ENCODE results near the gene EGFLAM.

The EGFLAM gene

DNA sequence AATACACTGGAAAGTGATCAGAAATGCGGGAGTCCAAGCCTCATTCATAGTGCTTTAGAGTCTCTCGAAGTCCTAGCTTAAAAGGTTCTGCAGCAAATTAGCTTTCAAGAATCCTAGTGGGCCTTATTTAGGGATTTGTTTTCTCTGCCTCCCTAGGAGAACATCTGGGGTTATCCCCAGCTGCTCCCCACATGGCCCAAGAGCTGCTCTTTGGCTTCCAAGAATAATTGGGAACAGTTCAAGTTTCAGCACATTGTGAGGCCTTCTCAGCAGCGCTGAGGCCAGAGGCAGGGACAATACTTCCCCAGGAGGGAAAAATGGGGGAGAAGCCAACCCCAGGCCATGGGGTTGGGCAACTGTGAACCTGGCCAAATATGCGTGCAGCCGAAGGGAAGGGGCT, 189.4 kb downstream of the EGFLAM start:
- DNase-seq (ENCODE audit: low read depth), result no peak

DNA sequence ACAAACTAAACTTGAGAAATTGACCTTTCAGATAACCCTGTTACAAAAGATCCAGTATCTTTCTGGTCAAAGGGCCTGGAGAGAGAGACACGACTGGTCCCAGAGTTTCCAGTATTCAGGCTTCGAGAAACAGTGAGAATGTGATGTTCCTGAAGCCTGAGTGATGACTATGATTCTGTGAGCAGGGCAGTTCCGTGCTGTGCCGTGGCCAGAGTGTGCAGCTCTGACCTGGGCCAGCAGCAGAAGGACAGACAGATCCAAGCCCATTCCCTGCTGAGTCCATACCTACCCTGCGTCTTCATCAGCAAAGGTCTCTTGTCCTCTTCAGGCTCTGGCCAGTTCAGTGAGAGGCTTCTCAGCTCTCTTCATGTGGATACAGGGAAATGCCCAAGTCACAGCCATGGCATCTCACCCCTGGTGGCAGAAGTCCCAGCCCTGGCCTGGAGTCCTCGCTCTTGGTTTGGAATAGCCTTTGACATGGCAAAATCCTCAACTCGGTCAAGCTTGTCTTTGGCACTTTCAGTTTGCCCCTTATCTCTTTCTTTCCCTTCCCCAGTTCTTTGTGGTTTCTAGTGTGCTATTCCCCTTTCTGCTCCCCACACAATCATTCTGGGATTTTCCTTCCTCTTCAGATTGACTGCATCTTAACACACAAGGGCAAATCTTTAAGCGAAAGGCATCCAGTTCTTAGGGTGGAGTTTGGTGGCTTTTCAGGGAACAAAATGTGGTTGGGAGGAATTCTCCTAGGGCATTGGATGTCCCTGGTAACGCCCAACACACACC, 190.4 kb downstream of the EGFLAM start:
- no peak for DNase-seq (ENCODE audit: low read depth)

DNA sequence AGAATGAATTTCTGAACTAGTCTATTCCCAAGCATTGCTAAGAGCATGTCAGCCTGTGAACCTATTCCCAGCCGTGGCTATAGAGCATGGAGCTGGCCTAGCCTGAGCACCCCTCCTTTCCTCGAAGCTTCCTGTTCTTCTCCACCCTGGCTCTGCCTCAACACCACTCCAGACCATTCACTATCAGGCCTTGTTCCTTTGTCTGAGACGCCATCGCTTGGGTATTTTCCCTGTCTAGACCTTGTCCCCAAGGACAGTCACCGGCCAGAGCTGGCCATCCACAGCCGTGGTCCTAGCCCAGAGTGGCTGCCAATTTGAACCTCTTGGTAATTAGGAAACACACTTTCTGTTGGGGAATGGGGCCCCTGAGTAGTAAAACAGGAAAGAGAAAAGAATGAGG, 192.3 kb downstream of the EGFLAM start:
- no peak for DNase-seq (ENCODE audit: low read depth)

DNA sequence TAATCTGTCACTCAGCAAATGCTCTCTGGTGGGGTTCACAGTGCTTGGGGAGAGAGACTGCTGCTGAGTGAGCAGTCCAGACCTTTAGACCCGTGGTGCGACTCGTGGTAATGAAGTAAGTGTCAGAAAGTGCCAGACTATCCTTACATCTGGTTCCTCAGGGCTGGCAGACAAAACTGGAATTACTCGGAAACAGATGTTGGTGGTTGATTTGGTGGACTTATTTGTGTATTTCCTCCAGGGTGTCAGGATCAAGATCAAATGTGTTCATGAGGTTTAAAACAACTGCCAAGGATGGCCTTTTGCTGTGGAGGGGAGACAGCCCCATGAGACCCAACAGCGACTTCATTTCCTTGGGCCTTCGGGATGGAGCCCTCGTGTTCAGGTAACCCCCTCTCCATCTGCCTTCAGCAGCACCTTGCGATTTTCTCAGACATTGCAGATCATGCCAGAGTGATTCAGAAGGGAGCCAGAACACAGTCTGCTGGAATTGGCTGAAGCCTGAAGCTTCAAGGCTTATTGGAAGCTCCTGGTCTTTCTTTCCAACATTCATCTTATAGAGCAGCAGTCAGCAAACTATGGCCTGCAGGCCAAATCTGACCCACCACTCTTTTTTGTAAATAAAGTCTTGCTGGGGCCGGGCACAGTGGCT, 192.8 kb downstream of the EGFLAM start:
- no peak for DNase-seq (ENCODE audit: low read depth)

DNA sequence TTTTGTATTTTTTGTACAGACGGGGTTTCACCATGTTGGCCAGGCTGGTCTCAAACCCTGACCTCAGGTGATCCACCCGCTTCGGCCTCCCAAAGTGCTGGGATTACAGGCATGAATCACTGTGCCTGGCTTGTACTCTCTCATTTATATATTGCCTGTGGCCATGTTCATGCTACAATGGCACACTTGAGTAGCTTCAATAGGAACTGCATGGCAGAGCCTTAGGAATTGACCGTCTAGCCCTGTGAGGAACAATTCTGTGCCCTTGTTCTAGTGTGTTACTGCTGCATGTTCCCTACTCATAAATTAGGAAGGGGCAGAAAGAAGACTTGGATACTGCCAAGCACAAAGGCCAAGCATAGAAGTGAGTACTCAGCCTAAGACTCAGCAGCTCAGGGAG, 193.8 kb downstream of the EGFLAM start:
- DNase-seq (ENCODE audit: low read depth), result no peak

DNA sequence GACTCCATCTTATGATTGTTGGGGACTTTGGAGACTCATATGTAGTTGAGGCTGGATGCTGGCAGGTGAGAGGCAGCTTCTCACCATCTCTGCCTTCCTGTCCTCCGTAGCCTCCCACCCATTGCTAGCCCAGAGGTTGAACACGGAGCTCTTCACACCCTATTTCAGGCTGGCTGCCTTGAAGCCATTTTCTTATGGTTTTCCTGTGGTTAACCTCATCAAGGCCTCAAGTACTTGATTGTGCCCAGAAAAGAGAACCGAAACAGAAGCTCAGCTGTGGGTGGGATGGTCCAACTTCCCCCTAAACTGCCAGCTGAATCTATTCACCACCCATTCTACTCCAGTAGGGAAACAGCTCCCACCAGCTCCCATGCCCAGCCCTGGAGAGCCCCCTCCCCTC, 195.1 kb downstream of the EGFLAM start:
- DNase-seq (ENCODE audit: low read depth), result peak; percentile 14

DNA sequence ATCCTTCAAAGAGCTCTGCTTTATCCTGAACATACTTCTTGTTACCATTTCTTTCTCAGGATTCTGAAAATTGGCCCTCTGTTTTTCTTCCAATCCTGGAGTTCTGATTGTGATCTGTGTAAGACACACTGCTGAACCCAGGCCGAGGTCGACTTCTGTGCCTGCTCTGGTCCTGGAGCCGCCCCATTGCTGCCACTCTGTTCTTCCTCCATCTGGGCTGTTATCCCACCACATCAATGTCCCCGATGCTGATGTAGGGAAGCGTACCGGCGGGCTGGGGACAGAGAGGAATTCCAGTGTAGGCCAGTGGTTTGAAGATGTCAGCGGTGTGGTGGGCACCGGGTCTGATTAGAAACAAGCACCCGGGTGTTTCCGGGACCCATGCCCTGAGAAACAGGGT, 195.6 kb downstream of the EGFLAM start:
- no peak for DNase-seq (ENCODE audit: low read depth)

DNA sequence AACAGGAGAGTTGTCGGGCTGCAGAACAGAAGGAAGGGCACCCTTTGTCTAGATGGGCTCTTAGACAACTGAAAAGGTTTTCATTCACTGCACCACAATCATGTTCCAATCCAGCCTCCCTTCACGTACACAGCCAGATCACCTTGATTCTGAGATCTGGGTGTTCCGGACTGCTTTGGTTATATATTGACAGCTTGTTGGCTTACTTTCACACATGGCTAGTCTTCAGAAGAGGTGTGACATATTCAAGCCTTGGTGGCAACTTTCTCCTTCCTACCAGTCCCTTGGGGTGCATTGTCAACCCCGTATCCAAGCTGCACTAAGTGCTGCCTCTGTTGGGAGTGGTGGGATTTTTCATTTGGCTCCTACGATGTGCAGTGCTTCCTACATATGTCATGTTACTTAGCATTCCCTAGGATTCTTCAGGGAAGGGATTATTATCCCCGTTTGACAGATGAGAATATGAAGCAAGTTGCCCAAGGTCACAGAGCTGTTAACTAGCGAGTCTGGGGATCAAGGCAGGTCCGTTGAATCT, 197.5 kb downstream of the EGFLAM start:
- DNase-seq (ENCODE audit: low read depth), result no peak

DNA sequence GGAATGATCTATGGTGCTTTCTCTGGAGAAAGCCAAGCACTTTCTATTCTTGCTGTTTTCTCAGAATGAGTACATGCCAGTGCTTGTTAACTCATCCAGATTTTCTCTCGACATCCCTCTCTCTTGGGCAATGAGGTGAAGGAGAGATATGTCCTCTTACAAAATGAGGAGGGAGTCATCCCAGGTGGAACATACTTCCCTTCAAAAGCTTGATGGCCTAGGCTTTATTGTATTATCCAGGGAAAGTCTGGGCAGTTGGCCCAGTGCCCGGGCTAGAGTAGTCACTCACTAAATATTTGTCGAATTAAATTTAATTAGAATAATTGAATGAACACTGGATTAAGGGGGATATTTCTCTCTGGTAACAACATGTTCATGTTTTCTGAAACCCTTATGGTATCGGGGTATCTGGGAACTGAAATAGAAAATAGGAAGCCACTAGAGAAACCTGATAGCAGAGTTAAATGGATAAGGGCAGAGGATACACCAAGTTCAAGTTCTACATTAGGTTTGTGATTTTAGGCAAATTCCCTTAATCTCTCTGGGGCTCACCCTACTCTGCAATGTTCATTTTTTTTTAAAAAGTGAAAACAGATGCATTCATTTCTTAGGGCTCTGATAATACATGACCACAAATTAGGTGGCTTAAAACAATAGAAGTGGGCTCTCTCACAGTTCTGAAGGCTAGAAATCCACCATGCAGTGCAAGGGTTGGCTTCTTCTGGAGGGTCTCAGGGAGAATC, 198.5 kb downstream of the EGFLAM start:
- no peak for DNase-seq (ENCODE audit: low read depth)

DNA sequence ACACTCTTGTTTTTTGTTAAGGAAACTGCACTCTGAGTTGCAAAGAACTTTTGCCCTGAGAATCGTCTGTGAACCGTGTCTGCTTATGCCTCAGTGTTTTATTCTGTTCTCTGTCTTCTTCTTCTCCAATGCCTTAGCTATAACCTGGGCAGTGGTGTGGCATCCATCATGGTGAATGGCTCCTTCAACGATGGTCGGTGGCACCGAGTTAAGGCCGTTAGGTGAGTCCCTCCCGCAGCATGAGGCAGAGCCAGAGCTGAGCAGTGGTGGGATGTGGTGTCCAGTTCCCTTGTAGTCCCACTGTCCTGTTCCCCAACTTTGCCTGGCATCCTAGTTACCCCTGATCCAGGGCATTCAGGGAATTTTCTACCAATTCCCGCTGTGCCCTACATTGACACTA, 199.8 kb downstream of the EGFLAM start:
- DNase-seq (ENCODE audit: low read depth), result no peak

DNA sequence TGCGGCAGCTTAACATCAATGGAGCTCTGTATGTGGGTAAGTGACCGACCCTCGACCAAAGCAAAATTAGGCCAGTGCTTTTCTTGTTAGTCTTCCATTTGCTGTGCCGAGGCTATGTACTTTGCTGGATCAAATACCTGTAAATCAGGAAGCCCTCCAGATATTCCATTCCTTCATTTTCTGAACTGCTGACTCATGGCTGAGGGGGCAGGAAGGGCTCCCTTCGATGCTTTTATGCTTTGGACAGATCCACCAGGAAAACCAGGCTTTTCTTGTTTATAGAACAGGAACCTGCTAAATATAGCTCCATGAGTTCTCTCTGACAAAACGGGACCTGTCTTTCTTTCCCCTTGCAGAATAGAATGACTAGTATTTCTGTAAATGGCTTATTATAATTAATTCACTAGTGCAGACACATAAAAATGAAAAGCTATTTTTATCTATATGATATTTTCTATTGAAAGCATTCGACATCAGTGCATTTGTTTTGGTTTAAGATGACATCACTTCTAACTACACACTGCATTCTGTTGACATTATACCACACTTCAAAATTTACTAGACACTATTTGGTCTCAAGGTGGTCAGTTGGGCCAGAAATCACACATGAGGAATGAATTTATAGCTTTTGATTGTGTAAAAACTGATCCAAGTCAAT, 204.7 kb downstream of the EGFLAM start:
- no peak for DNase-seq (ENCODE audit: low read depth)

DNA sequence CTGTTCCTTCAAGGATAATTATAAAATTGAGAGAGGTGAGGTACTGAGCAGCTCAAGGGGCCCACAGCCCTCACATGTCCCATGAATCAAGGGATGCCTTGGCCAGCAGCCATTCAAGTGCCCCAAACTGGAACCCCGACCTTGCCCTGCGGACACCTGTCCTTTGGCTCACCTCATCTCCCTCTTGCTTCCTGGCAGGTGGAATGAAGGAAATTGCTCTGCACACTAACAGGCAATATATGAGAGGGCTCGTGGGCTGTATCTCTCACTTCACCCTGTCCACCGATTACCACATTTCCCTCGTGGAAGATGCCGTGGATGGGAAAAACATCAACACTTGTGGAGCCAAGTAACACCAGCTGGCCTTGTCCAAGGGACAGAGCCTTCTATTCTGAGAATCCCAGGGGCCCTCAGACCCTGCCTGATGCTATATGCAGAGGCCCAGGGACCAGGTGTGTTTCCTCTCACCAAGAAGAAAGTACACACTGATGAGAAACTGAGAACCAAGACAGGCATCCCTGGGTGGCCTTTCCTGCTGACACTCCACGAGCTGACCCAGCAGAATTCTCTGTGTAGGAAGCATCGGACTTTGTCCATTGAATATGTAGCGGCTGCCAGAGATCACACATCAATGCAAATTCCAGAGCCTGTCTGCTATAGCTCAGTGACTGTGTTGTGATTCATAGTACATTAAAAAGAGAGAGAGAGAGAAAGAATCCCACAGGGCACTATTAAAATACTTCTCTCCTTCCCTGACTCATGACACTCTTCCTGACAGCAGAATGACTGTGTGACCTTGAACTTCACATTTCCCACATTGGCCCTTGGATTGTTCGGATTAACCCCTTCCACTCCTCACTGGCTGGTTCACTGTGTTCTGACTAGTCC, 205.5 kb downstream of the EGFLAM start:
- DNase-seq (ENCODE audit: low read depth), result no peak

DNA sequence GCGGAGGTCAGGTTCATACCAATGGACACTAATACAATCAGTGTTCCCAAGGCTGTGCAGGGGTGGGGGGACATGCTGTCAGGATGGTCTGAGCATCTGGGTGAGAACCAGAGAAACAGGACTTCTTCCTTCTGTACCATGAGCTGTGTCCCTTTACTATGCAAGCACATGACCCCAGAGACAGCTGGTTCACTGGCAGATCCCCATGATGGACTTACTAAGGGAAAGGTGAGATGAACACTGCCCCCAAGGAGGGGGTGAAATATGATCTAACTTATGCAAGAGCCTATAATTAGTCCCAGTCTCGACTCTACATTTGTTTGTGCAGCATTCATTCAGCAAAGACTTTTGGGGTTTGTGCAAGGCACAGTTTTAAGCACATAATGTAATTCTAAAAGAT, 206.7 kb downstream of the EGFLAM start:
- no peak for DNase-seq (ENCODE audit: low read depth)

DNA sequence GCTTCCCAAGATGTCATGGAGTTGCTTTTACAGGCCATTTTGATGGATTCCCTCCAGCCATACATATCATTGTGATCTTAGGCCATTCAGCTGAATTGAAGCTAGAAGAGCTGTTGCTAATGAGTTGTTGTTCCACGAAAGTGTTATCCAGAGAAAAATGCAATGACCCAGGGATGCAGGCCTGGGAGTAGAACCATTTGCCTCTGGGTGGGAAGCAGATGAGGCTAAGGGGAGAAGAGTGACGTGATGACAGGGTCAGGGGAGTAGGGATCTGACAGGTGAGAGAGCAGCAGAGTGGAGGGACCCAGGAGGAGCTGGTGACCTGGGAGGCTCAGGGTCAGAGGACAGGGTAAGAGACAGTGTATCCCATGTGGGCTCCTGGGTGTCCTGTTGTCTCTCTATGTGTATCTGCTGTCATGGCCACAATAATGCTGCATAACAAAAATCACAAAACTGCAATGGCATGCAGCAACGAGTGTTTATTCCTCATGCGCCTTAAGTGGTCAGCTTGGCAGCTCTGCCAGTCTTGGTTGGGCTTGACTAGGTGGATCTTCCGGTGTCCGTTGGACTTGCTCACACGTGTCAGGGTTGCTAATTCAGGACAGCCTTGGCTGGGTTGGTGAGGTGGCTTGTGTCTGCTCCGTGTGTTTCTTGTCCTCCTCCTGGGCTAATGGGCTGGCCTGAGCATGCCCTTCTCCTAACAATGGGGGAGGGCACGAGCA, 207.5 kb downstream of the EGFLAM start:
- no peak for DNase-seq (ENCODE audit: low read depth)

DNA sequence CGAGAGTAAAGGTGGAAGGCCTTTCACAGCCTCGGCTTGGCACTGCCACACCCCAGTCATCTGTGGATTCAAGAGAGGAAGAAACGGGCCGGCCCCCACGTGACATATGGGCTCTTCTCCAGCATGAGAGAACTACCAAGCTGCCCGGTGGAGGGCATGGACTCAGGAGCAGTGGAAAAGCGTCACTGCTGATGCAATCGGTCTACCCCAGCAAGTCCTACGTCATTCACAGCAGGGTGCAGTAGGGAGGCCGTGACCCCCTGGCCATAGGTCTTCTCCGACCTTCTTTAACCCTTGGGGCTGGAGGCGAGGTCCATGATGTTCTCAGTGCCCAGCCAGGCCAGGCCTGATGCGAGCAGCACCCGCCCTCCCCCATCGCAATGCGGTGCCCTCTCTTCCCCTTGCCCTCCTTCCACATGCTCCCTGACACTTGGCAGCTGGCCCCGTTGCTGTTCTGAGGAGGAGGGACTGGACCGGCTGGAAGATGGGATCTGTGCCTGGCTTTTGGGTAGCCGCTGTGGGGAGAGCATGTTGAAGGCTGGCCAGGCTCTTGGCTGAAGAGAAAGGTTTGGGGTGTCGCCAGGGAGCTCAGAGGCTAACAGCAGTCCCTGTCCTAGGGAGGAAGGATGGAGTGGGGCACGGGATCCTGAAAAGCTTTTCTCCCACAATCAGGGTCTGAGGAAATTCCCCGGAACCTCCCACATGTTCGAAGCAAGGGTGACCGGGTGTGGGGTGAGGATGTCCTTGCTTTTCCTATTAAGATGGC, 208.2 kb downstream of the EGFLAM start:
- DNase-seq (ENCODE audit: low read depth), result no peak

DNA sequence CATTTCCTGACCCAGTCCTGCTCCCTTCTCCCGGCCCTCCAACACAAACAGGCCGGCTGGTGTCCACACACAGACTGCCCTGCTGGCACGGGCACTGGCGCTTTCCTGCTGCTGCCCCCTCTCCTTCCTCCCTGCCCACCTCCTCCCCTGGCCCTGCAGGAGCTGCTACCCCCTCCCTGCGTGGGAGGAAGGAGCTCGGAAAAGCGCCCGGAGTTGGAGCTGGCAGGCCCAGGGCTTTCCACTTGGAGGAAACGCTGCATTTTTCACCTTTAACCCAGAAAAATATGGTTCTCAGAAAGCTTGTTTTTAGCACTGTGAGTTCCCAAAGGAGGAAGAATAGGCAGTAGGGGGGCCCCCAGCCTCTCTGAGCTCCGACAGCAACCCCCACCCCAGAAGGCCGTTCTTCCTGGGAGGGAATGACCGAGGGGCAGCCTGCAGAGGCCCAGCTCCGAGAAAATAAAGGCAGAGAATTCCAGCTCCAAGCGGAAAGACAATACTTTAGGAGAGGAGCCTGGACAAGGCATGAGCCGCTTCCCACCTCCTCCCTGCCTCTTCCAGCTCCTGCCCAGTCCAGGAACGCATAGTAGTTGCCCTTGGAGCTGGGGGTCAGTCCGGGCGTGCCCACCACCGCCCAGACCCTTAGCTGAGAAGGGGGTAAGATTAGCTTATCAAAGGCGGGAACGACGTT, 209.1 kb downstream of the EGFLAM start:
- no peak for DNase-seq (ENCODE audit: low read depth)

DNA sequence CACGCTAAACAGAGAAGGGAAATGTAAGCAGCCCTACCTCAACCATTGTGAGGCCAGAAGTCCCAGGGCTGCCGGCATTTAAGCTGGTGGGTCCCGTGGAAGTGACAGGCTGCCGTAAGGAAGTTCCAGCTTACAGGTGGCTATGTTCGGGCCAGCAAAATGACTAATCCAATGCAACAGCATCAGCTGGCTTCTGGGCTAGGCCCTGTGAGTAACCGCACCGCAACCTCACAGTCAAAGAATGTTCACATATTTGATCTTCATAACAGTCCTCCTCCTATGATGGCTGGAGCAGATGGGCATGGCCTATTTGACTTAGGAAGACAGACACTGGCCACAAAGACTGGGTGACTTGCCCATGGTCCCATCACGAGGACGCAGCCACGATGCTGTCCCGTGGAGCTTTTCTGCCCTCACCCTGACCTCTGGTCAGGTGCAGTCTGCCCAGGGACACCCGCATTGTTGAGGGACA, 209.9 kb downstream of the EGFLAM start:
- DNase-seq (ENCODE audit: low read depth), result no peak

DNA sequence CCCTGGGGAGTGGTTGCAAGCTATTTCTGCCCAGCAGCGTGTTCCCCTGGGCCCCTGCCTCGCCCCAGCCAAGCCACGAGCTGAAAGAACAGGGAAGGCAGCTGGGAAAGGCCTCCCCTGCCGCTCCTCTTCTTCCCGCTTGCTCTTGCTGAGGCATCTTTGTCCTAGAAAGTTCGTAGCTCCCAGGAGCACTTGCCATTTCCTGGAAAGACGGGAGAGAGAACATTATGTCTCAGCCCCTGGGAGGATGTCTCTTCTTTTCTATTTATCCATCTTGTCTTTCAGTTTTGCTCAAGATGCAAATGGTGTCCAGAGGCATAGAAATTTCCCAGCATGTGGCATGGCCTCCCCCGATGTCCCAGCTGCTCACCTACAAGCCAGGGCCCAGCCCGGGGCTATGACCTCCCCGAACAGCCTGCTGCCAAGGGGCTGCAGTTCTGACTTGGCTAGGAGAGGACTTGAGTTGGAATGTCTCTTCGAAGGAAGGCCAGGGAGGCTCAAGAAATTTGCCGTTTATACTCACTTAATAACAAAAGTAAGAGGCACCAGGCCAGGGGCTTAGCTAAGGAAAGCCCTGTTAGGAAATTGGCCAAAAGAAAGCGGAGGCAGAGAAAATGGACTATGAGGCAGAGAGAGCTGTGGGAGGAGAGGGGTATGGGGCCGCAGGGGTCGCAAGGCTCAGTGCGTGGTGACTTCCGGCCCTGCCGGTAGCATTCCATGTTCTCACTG, 210.8 kb downstream of the EGFLAM start:
- no peak for DNase-seq (ENCODE audit: low read depth)

Data from T follicular helper cell (primary cell).